Astrocyte of the hippocampus (primary cell): ENCODE results near the gene SPAG17.

Experiments used
- DNase-seq: peaks from one replicate; pipeline ENCODE4 v3.0.0; 2011; ENCODE audit warnings: low read depth, low spot score

Gene SPAG17

DNA sequence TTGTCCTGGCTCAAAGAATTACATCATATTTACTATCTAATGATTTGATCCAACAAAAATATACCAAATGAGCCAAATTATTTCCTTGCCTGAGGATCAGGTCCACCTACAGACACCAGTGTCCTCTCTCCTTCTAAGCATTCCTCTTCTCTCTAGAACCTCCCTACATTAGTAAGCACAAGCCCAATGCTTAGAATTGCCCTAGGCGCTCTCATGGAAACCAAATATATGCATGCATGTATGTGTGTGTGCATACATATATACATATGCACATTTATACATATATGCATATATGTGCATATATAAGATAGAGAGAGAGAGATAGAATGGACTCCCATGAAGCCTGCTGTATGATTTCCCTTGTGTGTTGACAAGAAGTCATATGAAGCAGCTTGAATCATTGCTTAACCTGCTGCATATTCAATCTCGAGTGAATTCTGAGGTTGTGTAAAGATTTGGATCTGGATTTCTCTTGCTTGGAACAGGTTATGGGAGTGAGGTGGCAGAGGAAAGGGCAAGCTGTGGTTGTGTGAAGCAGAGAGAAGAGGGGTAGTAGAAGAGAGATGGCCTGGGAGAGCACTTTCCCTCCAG is 66.1 kb downstream of the SPAG17 start:
- no peak for DNase-seq

GRCh38 chr1:118118469-118118868 is 66.6 kb downstream of the SPAG17 start:
- DNase-seq = no peak

GRCh38 chr1:118117521-118117920 is 67.5 kb downstream of the SPAG17 start:
- no peak for DNase-seq

DNA sequence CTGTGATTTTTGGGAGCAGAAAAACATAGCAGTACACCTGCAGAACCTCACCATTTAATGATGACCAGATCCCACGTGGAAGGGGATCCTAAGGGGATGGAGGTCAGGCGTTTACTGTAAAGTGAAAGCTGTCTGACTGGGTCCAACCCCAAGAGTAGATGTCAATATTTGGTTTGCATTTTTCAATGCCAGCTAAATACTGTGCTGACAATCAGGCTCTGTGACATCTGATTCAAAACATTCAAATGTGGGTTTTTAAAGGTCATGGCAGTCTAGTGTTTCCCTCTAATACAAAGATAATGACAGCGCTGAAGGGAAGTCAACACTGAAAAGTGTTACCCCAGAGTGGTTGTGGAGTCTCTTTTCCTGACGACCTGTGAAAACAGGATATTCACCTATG is 68.1 kb downstream of the SPAG17 start:
- DNase-seq = no peak

- DNase-seq = no peak
Measured at GRCh38 chr1:118116401-118116800, 68.6 kb downstream of the SPAG17 start.

- DNase-seq = no peak
Measured at GRCh38 chr1:118115567-118116295, 69.3 kb downstream of the SPAG17 start.

DNA sequence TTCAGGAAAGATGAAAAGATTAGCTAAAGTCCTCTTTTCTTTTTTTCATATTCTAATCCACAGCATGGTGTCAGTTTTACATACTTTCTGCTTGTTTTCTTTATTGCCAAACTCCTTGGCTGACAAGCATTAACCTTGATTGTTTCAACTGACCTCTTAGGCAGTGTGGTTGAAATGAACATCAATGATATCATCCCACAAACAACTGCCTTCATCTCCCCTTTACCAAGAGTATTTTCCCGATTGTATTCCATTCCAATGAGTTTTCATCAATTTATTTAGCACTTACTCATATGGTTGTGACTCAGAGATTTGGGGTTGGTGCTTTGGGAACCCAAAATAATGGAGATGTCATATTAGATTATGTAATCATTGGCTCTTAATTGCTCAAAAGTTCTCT is 71.8 kb downstream of the SPAG17 start:
- DNase-seq = no peak

DNA sequence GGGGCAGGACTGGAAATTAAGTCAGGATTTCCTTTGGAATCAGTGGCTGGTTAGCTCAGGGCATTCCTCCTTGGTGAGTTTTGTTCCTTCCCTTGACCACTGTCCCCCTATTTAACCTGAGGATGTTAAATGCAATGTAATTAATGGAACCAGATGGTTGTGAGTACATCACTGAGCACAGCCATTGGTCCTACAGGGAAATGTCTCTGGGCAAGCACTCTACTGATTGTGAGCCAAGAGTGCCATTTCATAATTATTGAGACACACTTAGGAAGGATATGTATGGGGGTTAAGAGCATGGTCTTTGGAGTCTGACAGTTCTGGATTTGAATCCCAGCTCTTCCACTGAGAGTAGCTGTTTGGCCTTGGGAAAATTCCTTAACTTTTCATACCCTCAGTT is 74.4 kb downstream of the SPAG17 start:
- no peak for DNase-seq

DNA sequence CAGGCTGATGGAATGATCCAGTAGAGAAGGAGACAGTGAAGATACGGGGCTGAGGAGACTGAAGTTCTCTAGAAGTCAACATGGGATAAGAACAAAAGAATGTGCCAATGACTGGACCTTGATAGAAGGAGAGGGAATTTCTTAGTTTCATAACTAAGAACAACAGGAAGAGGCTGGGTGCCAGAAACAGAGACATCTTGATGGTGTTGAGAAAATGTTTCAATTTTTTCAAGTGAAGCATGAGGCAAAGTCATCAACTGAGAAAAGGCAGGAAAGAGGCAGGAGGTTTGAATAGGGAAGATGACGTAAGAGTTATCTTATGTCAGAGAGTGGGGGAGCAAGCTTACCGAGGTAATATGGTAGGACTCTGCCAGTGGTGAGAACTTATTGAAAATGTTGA is 80.1 kb downstream of the SPAG17 start:
- DNase-seq = no peak

GRCh38 chr1:118102445-118102844 is 82.6 kb downstream of the SPAG17 start:
- DNase-seq = no peak

DNA sequence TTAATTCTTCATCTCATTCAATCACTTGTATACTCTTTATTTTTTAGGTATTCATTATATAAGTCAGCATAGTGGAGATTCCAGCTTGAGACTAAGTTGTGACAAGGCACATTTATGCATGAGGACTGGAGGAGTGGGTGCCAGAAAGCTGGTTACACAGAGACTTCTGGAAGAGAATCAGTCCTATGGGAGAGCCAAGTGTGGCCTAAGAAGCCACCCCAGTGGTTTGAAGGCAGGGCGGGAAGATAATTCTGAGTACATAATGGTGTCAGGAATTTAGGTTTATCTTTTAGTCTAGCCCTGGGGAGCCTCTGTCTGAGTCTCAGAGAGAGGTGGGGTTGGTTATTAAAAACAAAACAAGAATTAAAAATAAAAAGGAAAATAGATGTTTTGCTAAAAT is 83.0 kb downstream of the SPAG17 start:
- peak; percentile 19 for DNase-seq

DNA sequence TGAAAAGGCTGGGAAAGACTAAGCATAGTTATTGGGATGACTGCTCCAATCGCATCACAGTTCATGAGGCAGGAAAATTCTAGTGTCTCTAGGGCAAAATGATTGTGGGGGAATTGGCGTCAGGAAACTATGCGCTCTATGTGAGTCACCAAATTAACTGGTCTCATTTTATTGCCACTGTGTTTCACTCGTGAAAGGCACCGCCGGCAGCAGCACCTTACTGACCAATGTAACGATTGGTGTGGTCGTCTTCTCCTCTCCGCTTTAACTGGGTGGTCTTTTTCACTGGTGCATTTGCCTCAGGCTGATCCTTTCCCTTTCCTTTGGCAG is 83.5 kb downstream of the SPAG17 start:
- DNase-seq = peak; percentile 59

DNA sequence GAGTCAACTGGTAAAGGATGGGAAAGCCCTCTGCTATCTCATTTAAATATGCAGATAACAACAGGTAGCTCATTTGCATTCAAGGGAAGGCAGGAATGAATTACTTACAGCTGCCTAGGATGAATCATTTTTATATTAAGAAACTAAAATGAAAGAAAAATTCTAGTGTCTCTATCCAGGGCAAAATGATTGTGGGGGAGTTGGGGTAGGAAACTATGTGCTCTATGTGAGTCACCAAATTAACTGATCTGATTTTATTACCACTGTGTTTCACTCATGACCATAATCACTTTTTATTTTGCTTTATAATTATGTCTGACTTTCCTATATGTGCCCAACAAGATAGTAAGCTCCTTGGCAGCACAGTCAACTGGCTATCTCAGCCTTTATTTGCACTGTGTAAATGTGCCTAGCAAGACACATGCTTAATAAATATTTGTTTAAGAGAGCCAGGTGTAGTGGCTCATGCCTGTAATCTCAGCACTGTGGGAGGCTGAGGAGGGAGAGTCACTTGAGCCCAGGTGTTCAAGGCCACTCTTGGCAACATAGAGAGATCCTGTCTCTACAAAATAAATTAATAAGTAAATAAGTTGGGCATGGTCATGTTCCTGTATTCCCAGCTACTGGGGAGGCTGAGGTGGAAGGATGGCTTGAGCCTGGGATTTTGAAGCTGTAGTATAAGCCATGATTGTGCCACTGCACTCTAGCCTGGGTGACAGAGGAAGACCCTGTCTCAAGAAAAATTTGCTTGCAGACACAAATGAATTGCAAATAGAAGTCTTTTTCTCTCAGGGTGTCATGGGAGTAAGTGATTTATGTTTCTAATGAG is 84.1 kb downstream of the SPAG17 start:
- no peak for DNase-seq

DNA sequence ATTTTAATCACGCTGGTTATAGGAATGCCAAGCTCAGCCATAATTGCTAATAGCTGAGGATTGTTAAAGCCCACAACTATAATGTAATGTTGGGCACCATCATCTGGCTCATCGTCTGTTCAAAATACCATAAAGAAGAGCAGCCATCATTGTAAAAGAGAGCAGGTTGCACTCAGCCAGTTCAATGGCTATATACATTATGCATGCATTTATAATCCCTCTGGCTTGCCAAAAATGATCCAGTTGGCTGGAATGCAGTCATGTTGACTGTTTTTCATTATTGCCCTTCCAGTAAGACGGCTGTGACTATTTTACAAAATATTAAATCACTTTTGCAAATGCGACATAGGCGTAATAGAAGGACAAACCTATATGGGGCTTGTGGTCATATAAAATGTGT is 85.3 kb downstream of the SPAG17 start:
- DNase-seq = no peak

- peak; percentile 58 for DNase-seq
Measured at GRCh38 chr1:118097622-118098348, 87.2 kb downstream of the SPAG17 start.

DNA sequence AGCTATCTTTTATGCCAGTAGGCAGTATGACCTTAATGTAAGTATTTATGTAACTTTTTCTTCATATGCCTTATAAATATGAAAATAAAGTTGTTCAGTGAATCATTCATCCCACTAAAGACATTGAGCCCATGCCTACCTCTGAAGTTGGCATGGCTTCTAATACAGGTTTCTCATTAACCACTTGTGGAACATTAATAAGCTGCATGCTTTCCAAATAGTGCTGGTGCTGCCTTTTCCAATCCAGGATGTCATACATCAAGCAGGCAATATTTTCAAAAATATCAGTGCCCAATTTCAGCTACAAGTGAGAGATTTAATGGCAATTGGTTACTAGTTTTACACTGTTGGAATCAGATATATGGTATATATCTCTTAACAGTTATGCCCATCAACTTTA is 92.0 kb downstream of the SPAG17 start:
- no peak for DNase-seq

DNA sequence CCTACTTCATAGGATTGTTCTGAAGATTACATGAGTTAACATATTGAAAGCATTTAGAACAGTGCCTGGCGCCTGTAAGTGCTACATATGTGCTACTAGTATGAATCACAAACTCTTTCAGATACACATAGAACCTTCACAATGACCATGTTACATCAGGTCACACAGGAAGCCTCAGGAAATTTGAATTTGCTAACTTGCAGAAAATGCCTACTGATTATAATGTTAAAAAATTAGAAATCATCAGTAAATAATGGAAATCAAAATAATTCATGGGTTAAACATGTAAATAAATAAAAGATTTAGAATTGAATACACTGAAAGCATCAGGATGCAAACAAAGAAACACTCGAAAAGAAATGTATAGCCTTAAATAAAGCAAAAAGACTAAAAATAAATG is 94.9 kb downstream of the SPAG17 start:
- DNase-seq = no peak

DNA sequence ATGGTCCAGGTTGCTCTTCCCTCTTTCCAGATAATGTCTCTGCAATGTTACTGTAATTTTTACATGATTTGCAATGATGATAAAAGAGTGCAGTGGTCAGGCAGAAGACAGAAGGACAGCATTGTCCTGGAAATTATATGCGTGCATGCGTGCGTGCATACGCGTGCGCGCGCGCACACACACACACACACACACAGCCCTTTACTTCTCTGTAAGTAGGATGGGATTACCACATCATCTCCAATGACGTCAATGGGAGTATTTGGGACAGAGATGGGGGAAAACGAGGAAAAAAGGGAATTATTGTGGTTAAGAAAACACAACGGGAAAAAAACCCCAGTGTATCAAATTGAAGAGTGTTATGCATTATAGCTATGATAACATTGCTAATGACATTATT is 99.7 kb downstream of the SPAG17 start:
- no peak for DNase-seq

GRCh38 chr1:118084400-118084799 is 100.6 kb downstream of the SPAG17 start:
- no peak for DNase-seq

GRCh38 chr1:118082984-118083383 is 102.0 kb downstream of the SPAG17 start:
- no peak for DNase-seq

DNA sequence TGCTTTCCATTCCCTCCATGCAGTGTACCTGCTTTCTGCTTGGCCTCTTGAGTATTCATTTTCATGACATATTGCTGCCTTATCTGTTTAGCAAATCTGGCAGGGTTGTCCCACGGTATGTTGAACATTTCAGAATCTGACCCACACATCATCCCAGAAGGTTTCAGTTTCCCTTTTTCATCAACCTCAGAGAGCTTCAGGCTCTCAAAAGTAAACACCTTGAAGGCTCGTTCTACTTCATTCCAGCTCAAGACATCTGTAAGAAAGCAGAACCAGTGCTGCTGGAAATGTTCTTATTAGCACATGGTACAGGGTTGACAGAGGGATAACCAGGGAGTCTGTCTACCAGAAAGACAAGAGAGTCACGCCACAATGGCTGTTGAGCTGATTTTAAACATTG is 103.6 kb downstream of the SPAG17 start:
- DNase-seq = no peak

DNA sequence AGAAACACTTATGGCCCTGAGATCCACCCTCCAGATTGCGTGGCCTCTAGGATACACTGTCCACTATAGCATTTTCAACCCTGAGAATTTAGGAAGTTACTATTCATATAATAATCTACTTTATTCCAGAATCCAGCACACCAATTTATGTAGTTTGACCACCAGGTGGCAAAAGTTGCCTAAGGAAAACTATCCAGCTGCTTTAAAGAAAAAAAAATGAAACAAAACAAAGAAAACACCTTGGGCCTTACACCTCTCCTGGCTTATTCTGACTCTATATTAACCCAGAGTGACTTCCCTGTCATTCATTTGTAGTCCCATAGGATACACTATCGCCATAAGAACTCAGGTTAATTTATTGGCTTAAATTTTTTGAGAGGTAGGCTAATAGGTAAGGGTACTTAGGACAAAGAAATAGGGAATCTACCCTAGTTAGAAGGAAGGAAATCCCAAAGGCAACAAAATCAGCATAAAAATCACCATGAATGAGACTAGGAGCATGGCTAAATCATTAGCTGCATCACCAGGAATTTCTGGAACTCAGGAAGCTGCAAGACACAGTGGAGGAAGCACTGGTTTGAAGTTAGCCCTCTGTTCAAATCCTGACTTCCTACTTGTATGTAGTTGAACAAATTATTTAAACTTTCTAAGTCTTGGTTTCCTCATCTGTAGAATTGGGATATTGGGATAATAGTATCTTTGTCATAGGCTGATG is 107.5 kb downstream of the SPAG17 start:
- peak; percentile 59 for DNase-seq
